Body of pancreas (tissue), 4 donors: ENCODE results near the gene GRIA2. TPM values are rescaled to one million over a fixed set of nuclear protein-coding genes. Genes with fewer than 3 reads are reported as not detected.
A peak's percentile ranks its signal among the peaks of the same experiment; 100 is the strongest.

ENCODE experiments used
- ATAC-seq: fragments of 150-250 bp; one replicate; pipeline ENCODE4 v1.9.1; 2016
- DNase-seq, 4 donors: peaks; one replicate each; pipeline ENCODE4 v3.0.0-alpha.2; 2019
- H3K27ac ChIP-seq, 4 donors: fragments of 200-600 bp; sonication (generic); 1 replicate in 3 of 4; 2 replicates in 1 of 4; pipeline versions ENCODE4 v1.5.1 to v1.6.1; 2016 to 2019; ENCODE audit warnings: mild to moderate bottlenecking in 1 of 4, mixed read lengths in 1 of 4, moderate library complexity in 1 of 4
- H3K27me3 ChIP-seq, 2 donors: fragments of 200-600 bp; sonication (generic); one replicate each; pipeline ENCODE4 v1.6.0; 2016; ENCODE audit warnings: mild to moderate bottlenecking in 1 of 2
- H3K36me3 ChIP-seq, 2 donors: fragments of 200-600 bp; sonication (generic); replicated peaks in 1 of 2; 2 replicates each; pipeline ENCODE4 v1.5.1; 2016; ENCODE audit warnings: low read depth in 2 of 2; ENCODE audit not compliant: insufficient read depth in 1 of 2
- H3K4me1 ChIP-seq: fragments of 200-600 bp; sonication (generic); one replicate; pipeline ENCODE4 v1.6.0; 2016
- H3K4me3 ChIP-seq, 2 donors: fragments of 200-600 bp; sonication (generic); 1 replicate in 1 of 2; 2 replicates in 1 of 2; pipeline ENCODE4 v1.5.1; 2016 to 2019
- H3K9me3 ChIP-seq, 3 donors: fragments of 200-600 bp; sonication (generic); 1 replicate in 2 of 3; 2 replicates in 1 of 3; pipeline ENCODE4 v1.5.1; 2016
- POLR2A ChIP-seq, 3 donors: fragments of 450-650 bp; IDR thresholded peaks; one replicate each; pipeline ENCODE4 v1.6.1; 2016; ENCODE audit warnings: antibody characterized with exemption in 3 of 3, mild to moderate bottlenecking in 2 of 3
- WGBS, 2 donors: methylation state at CpG; one replicate each; pipeline ENCODE4 v1.1.5; 2017; 5-methylcytosine and 5-hydroxymethylcytosine counted together
- intact Hi-C: fragments of 100-400 bp; cut with DNase I; formaldehyde crosslinking; loops from one replicate; pipeline ENCODE4 v1.15.1; 2023
- total RNA-seq, 2 donors: library from RNA; depleted of rRNA; stranded (reverse); fragments of >200 nt; gene quantifications; one replicate each; pipeline ENCODE4 v1.1.0, GENCODE V29; 2016
- TF ChIP-seq, protein P1 (sequence below), 7 experiments: fragments of 450-650 bp in 4 of 7; fragments of 200-600 bp in 3 of 7; sonication (generic) in 3 of 7; IDR thresholded peaks; one replicate each; pipeline ENCODE4 v1.5.1; 2016 to 2019; ENCODE audit warnings: antibody characterized with exemption in 7 of 7

The GRIA2 gene
- total RNA-seq, 2 donors from 2014 or later: 1.0 to 1.6 TPM

DNA sequence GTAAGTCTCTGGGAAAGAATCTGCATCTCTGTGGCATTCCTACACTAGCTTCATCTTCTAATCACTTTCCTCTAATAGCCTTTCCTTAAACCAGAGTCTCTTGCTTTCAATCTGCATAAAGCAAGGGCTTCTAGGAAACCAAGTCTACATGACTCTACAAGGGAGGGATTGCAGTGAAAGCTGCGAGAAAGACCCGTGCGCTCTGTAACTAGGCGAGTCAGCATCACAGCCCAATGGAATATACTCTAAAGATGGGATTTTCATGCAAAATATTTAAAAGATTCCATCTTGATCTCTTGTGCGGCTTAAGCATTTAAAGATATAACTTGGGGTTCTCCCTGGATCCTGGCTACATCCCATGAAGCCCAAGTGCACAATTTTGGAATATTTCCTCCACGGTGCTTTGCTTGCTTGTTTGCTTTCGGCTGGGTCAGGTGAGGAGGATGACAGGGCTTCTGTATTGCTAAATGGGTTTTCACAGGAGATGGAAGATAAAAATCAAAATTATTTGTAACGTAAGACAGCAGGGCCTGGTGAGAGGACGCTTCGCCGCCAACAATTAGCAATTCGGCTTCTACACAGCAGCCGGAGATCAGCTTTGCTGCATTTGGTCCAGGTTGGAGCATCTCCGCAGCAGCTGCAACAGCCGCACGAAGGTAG is 687 bp upstream of the GRIA2 start:
- no peak for ATAC-seq
- Histone ChIP-seq H3K36me3 (no peaks in the 10 kb centered on the region), H3K27ac (no peak overlapping the region), H3K9me3 (no peaks in the 10 kb centered on the region), H3K4me1 (peaks cover 17% of the 10 kb centered on the region), H3K4me3 (no peak overlapping the region), H3K27me3 (peaks cover 0 to 16% of the 10 kb centered on the region in 2 donors)
- intact Hi-C loops: loop anchor here (5.0 kb wide), 1 partner anchor 752 kb away; no protein-coding TSS in a partner anchor
- 10 to 11% methylated on average over 16 of the region's 16 CpGs for WGBS, 2 donors
- no peak for TF ChIP-seq POLR2A (IDR thresholded peaks at IDR 0.05)
- TF ChIP-seq, protein P1, sequence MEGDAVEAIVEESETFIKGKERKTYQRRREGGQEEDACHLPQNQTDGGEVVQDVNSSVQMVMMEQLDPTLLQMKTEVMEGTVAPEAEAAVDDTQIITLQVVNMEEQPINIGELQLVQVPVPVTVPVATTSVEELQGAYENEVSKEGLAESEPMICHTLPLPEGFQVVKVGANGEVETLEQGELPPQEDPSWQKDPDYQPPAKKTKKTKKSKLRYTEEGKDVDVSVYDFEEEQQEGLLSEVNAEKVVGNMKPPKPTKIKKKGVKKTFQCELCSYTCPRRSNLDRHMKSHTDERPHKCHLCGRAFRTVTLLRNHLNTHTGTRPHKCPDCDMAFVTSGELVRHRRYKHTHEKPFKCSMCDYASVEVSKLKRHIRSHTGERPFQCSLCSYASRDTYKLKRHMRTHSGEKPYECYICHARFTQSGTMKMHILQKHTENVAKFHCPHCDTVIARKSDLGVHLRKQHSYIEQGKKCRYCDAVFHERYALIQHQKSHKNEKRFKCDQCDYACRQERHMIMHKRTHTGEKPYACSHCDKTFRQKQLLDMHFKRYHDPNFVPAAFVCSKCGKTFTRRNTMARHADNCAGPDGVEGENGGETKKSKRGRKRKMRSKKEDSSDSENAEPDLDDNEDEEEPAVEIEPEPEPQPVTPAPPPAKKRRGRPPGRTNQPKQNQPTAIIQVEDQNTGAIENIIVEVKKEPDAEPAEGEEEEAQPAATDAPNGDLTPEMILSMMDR (IDR thresholded peaks at IDR 0.05): no peak
- DNase-seq: no peak

DNA sequence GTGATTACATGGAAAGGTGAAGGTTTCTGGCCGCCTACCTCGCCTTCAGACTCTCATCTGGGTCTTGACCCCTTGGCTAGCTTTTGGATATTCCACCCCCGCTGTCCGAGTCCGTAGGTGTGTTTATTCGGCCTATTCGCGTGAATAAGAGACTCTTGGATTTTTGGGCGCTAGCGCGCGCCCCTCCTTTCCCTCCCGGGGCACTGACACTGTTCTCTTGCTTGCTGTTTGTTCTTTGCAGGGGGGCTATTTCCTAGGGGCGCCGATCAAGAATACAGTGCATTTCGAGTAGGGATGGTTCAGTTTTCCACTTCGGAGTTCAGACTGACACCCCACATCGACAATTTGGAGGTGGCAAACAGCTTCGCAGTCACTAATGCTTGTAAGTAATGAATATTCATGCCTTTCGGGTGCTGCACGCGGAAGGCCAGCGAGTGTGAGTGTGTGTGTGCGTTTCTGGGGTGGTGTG is 932 bp downstream of the GRIA2 start:
- ATAC-seq: no peak
- H3K9me3 ChIP-seq: no peaks in the 10 kb centered on the region
- no peak overlapping the region for H3K4me3 ChIP-seq
- TF ChIP-seq, protein P1 (IDR thresholded peaks at IDR 0.05): no peak
- TF ChIP-seq POLR2A (IDR thresholded peaks at IDR 0.05): no peak
- no peak overlapping the region for H3K27ac ChIP-seq
- peaks cover 0 to 21% of the 10 kb centered on the region in 2 donors for H3K27me3 ChIP-seq
- WGBS, 2 donors: 6 to 7% methylated on average over 24 of the region's 24 CpGs
- H3K4me1 ChIP-seq: peaks cover 17% of the 10 kb centered on the region
- intact Hi-C loops: no loop called here
- no peak for DNase-seq
- H3K36me3 ChIP-seq: no peaks in the 10 kb centered on the region

DNA sequence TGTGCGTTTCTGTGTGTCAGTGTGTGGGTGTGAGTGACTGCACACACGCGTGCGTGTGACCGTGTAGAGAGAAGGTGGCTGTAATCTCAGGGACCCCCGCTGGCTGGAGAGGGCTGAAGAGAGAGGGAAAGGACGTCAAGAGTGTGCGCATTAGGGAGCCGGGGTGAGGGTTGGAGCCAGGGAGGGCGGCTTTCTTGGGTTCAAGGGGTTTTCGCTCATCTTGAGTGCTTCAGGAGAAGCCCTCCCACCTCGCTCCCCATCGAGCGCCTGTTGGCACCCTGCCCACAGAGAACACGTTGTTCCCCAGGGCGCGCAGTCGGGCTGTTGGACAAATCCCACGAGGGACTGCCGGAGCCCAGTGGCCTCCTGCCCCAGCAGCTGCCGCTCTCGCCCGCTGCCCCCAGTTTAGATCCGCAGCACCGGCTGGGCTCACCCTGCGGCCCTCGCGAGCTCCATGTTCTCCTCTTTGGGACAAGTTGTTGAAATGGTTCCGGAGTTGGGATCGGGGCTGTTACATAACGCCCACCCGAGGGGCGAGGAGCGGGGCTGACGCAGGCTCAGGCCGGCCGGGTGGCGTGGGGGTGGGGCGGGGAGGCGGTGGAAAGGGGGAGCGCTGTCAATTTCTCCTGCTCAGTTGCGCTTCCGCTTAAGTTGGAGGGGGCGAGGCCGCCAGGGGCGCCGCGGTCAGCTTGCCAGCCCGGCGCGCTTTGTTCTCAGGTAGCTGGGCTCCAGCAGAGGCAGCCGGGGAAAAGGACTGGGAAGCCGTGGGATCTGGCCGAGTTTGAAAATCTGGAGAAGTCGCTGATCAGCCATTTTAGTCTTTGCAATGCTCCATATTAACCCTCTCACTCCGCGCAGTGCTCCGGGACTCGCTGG is 1.6 kb downstream of the GRIA2 start:
- H3K27me3 ChIP-seq: peaks cover 0 to 21% of the 10 kb centered on the region in 2 donors
- TF ChIP-seq, protein P1 (IDR thresholded peaks at IDR 0.05): no peak
- TF ChIP-seq POLR2A (IDR thresholded peaks at IDR 0.05): peak in 1 of 3 donors; percentile 16
- intact Hi-C loops: no loop called here
- peaks cover 17% of the 10 kb centered on the region for H3K4me1 ChIP-seq
- DNase-seq (peak; percentile 25 to 46 (median 32)), ATAC-seq (peak; percentile 52)
- peak overlapping the region in 1 of 2 donors; percentile 20 for H3K4me3 ChIP-seq
- no peaks in the 10 kb centered on the region for H3K36me3 ChIP-seq
- no peaks in the 10 kb centered on the region for H3K9me3 ChIP-seq
- WGBS, 2 donors: 2% methylated on average over 35 to 59 of the region's 59 CpGs
- H3K27ac ChIP-seq: peak overlapping the region in 2 of 4 donors; percentile 13 to 32

DNA sequence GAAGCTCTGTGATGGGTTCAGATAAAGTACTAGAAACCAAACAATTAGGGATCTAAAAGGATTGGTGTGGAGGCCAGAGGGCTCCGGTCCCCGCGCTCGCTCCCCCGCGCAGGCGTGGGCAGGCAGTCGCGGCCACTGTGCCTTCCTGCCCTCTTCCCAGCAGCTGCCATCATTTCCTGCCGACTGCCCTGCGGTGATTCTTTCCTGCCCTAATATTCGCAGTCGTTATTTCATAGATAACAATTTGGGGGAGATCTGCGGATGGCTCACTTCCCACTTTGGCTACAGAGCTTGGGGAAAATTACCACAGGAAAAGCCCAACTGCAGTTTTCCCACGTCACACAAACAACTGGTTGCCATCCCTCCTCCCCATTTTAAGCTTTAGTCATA is 2.2 kb downstream of the GRIA2 start:
- intact Hi-C loops: no loop called here
- no peak for TF ChIP-seq POLR2A (IDR thresholded peaks at IDR 0.05)
- TF ChIP-seq, protein P1 (IDR thresholded peaks at IDR 0.05): no peak
- DNase-seq (no peak), ATAC-seq (no peak)
- H3K27me3 ChIP-seq: peaks cover 0 to 21% of the 10 kb centered on the region in 2 donors
- H3K4me1 ChIP-seq: peaks cover 17% of the 10 kb centered on the region
- no peaks in the 10 kb centered on the region for H3K36me3 ChIP-seq
- 2 to 5% methylated on average over 14 to 15 of the region's 15 CpGs for WGBS, 2 donors
- H3K27ac ChIP-seq: peak overlapping the region in 2 of 4 donors; percentile 13 to 32
- no peaks in the 10 kb centered on the region for H3K9me3 ChIP-seq
- H3K4me3 ChIP-seq: peak overlapping the region in 1 of 2 donors; percentile 20
